Measurements from ENCODE around the gene PBX1.

Gene PBX1

GRCh38 chr1:164772635-164773034 lies 213.7 kb downstream of the PBX1 start (continued):
- TF ChIP-seq PRDM10 (tag by site-specific recombination; IDR thresholded peaks at IDR 0.05) (peak; percentile 65; the same call in 1 of the 2 replicates), MYNN (tag by site-specific recombination; IDR thresholded peaks at IDR 0.05; ENCODE audit: borderline replicate concordance) (peak; percentile 85), KLF8 (tag by site-specific recombination; IDR thresholded peaks at IDR 0.05) (peak; percentile 34; the same call in 1 of the 2 replicates), ZNF600 (tag by site-specific recombination; IDR thresholded peaks at IDR 0.05) (peak; percentile 71), ZNF155 (tag by site-specific recombination; IDR thresholded peaks at IDR 0.05) (no peak), ZNF692 (tag by site-specific recombination; IDR thresholded peaks at IDR 0.05) (peak; percentile 43; the same call in 1 of the 2 replicates), ZNF366 (tag by site-specific recombination; conservative IDR thresholded peaks at IDR 0.05) (peak; percentile 30; the same call in 1 of the 2 replicates), ZBTB44 (tag by site-specific recombination; IDR thresholded peaks at IDR 0.05) (0 out of 2 replicates have a peak, but pooled peaks have one; percentile 6), BCL11A (tag by site-specific recombination; IDR thresholded peaks at IDR 0.05; ENCODE audit: low read depth) (0 out of 2 replicates have a peak, but pooled peaks have one; percentile 24), ZNF629 (tag by site-specific recombination; IDR thresholded peaks at IDR 0.05) (peak; percentile 62; the same call in 1 of the 2 replicates), ZBTB17 (tag by site-specific recombination; IDR thresholded peaks at IDR 0.05) (peak; percentile 93), WT1 (tag by site-specific recombination; IDR thresholded peaks at IDR 0.05) (peak; percentile 93), ZNF677 (tag by site-specific recombination; IDR thresholded peaks at IDR 0.05) (no peak), ZFP37 (tag by site-specific recombination; IDR thresholded peaks at IDR 0.05) (peak; percentile 67; the same call in 1 of the 2 replicates), SP2 (tag by site-specific recombination; IDR thresholded peaks at IDR 0.05) (no peak), INSM2 (tag by site-specific recombination; IDR thresholded peaks at IDR 0.05) (0 out of 2 replicates have a peak, but pooled peaks have one; percentile 12)

- H3K9me3 ChIP-seq (ENCODE audit: control insufficient read depth, insufficient read depth, low read depth, low read length) = no peaks in the 10 kb centered on the region
- ChIA-PET POLR2A (no interaction called here), CTCF (interaction anchor here (0.6 to 1.8 kb wide), 7 partner anchors 24 to 301 kb away, joined by 3 to 6 read pairs (median 3); no protein-coding TSS in a partner anchor)
- peaks cover 24% of the 10 kb centered on the region for H3K4me1 ChIP-seq (ENCODE audit: control insufficient read depth, insufficient read depth, low read length)
- H3K36me3 ChIP-seq (ENCODE audit: control insufficient read depth in 2 of 2, insufficient read depth in 1 of 2, low read length in 2 of 2) = no peaks in the 10 kb centered on the region
- H3K27ac ChIP-seq (ENCODE audit: extremely low read depth, low read depth, low read length) = no peak overlapping the region; the same call in 1 of the 2 replicates
- H3K4me3 ChIP-seq (ENCODE audit: low read depth, low read length) = no peak overlapping the region
- peak; percentile 61 for TF ChIP-seq ZSCAN4 (tag by site-specific recombination; IDR thresholded peaks at IDR 0.05)
- no peak for TF ChIP-seq FEZF1 (tag by site-specific recombination; IDR thresholded peaks at IDR 0.05)
- 0 out of 2 replicates have a peak, but pooled peaks have one; percentile 50 for TF ChIP-seq ZNF18 (tag by site-specific recombination; IDR thresholded peaks at IDR 0.05)
- TF ChIP-seq ZNF785 (tag by site-specific recombination; IDR thresholded peaks at IDR 0.05) = no peak
- no peak for TF ChIP-seq ZNF221 (tag by site-specific recombination; IDR thresholded peaks at IDR 0.05; ENCODE audit: borderline replicate concordance)
- TF ChIP-seq ZNF362 (tag by site-specific recombination; IDR thresholded peaks at IDR 0.05) = no peak
- TF ChIP-seq ZNF843 (tag by site-specific recombination; IDR thresholded peaks at IDR 0.05) = no peak
- no peak for TF ChIP-seq ZSCAN23 (tag by site-specific recombination; IDR thresholded peaks at IDR 0.05)
- TF ChIP-seq ZNF600 (tag by site-specific recombination; IDR thresholded peaks at IDR 0.05) = 0 out of 2 replicates have a peak, but pooled peaks have one; percentile 7
- TF ChIP-seq ZNF433 (tag by site-specific recombination; IDR thresholded peaks at IDR 0.05; ENCODE audit: low read depth) = no peak
Measured at GRCh38 chr1:164773102-164773501, 214.1 kb downstream of the PBX1 start.
